GM12873 (cell line): ENCODE results near the gene AMN.

Experiments
- CTCF ChIP-seq: IDR thresholded peaks from 2 replicates; pipeline ENCODE4 v1.5.1; 2012; ENCODE audit warnings: low read depth, mild to moderate bottlenecking, moderate library complexity, low read length, control low read depth; ENCODE audit not compliant: insufficient read depth; ENCODE audit errors: missing control alignments

Gene AMN

DNA sequence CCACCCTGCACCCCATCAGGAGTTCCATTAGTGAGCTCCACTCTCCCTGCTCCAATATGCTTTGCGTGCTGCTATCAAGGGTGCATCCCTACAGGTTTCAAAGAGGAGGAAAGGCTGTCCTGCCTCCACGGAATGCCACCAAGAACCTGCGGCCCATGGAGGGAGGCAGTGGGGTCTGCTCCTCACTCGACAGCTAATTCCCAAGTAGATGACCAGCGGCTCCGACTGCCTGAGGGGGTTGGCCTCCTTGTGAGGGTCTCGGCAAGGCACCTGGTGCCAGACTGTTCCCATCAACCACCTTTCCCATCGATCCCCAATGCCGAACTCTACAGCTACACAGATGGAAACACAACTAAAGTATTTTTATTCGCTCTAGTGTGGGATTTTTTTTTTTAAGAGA, 36.0 kb downstream of the AMN start:
- TF ChIP-seq CTCF: no peak

GRCh38 chr14:102962111-102962627, 39.7 kb downstream of the AMN start:
- TF ChIP-seq CTCF: no peak

DNA sequence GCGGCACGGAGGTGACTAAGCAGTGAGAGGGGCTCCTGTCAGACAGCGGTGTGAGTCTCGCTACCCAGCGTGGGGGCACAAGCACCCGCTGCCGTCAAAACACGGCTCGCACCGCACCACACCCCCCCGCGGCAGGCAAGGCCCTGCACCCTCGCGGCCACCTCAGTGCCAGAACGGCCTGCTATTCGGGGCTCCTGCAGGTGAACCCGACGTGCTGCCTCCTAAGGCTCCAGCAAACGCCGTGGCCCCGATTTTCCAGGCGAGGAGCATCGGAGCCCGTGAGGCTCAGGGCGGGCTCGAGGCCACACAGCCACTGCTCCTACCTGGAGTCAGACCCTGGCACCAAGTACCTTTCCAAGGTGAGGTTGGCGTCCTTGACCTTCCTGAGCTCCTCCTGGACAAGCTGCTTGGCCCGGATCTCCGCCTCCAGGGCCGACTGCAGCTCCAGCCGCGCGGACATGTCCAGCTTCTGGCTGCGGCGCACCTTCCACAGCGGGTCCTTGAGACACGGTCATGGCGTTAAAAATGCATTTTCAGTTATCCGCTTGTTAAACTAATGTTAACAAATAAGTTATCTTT, 41.8 kb downstream of the AMN start:
- TF ChIP-seq CTCF: no peak

GRCh38 chr14:102965282-102965681, 42.8 kb downstream of the AMN start:
- no peak for TF ChIP-seq CTCF

DNA sequence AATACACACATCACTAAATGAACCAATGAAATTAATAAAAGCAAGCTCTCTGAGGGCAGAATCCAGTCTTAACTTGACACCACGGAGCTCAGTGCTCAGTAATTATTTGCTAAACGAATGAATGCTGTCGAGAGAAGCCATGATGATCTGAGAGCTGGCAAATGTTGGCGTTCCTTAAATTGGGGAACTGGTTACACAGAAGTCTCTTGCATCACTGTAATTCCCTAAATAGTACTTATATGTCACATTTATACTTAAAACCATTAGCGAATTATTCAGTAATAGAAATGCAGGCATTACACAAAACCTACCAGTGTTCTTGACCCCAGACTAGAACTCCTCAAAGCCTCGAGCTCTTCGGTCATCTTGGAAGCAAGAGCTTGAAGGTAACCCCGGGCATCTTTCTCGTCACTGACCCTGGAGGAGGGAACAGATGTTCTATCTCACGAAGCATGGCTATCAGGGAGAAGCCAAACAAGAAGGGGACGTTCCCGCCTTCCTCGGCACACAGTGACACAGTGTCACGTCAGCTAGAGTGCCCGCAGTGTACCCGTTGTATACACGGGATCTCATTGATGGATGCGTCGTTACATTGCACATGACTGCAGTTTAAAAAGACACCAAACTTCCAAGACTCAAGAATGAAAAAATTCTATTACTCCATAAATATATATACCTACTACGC, 43.6 kb downstream of the AMN start:
- no peak for TF ChIP-seq CTCF

- no peak for TF ChIP-seq CTCF
These were observed 44.4 kb downstream of the AMN start for GRCh38 chr14:102966681-102967505.

DNA sequence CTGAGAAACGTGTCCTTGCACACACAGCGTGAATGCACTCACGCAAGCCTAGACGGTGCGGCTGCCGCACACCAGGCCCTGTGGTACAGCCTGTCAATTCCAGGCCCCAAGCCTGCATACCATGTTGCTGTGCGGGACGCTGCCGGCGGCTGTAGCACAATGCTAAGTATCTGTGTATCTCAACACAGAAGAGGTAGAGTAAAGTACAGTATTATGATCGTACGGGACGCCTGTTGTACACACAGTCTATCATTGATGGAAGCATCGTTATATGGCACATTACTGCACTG, 45.0 kb downstream of the AMN start:
- TF ChIP-seq CTCF: no peak
